Activated B cell treated with CpG ODN at 0.5 μM for 24 hours (primary cell): ENCODE measurements around the gene PDYN. TPM values are rescaled to one million over a fixed set of nuclear protein-coding genes. Genes with fewer than 3 reads are reported as not detected.

ENCODE experiments used
- ATAC-seq: fragments of 200-7000 bp; cut with Tn5 transposase; one replicate; pipeline ENCODE4 v1.10.0; 2021; ENCODE audit warnings: low read depth, mild to moderate bottlenecking, moderate library complexity
- CTCF ChIA-PET: fragments of 350-600 bp; sonication (Branson Sonifier 250); formaldehyde crosslinking; loops from one replicate; lab custom pipeline; 2021; ENCODE audit warnings: antibody characterized with exemption; lab: Charles Lee
- POLR2A ChIA-PET: fragments of 350-600 bp; sonication (Branson Sonifier 250); formaldehyde crosslinking; loops from one replicate; lab custom pipeline; 2021; ENCODE audit warnings: antibody characterized with exemption; lab: Charles Lee
- DNase-seq: peaks from one replicate; pipeline ENCODE4 v3.0.0; 2022
- H3K27ac Mint-ChIP-seq: one replicate; pipeline ENCODE4 v1.8.0; 2020; ENCODE audit warnings: mixed read lengths
- H3K27me3 Mint-ChIP-seq: one replicate; pipeline ENCODE4 v1.8.0; 2021; ENCODE audit warnings: mixed read lengths
- H3K36me3 Mint-ChIP-seq: one replicate; pipeline ENCODE4 v1.8.0; 2021; ENCODE audit warnings: low read depth, mixed read lengths
- H3K4me1 Mint-ChIP-seq: one replicate; pipeline ENCODE4 v1.8.0; 2021; ENCODE audit warnings: mixed read lengths
- H3K4me3 Mint-ChIP-seq: one replicate; pipeline ENCODE4 v1.8.0; 2020; ENCODE audit warnings: mild to moderate bottlenecking, mixed read lengths
- H3K9me3 Mint-ChIP-seq: one replicate; pipeline ENCODE4 v1.8.0; 2020; ENCODE audit warnings: mixed read lengths
- CTCF ChIP-seq: fragments of 200-600 bp; IDR thresholded peaks from one replicate; pipeline ENCODE4 v1.8.0; 2022; ENCODE audit warnings: antibody characterized with exemption, mild to moderate bottlenecking
- intact Hi-C: fragments of 100-400 bp; cut with micrococcal nuclease; formaldehyde crosslinking; loops from one replicate; pipeline ENCODE4 v1.15.1; 2024
- total RNA-seq: library from RNA; stranded (reverse); gene quantifications from 2 replicates; pipeline ENCODE4 v1.2.3, GENCODE V29; 2022

Gene PDYN
- total RNA-seq, 1 donor from 2014 or later: not detected

- ChIA-PET POLR2A (no interaction called here), CTCF (interaction anchor here (1.2 to 2.4 kb wide), 5 partner anchors 9 to 208 kb away, joined by 3 to 7 read pairs (median 5); no protein-coding TSS in a partner anchor)
- Mint-ChIP-seq H3K4me3 (no peak overlapping the region), H3K27me3 (no peaks in the 10 kb centered on the region), H3K9me3 (peaks cover 3% of the 10 kb centered on the region), H3K4me1 (peaks cover 17% of the 10 kb centered on the region), H3K36me3 (no peaks in the 10 kb centered on the region), H3K27ac (no peak overlapping the region)
- no peak for TF ChIP-seq CTCF
- ATAC-seq (no peak), DNase-seq (no peak)
- intact Hi-C loops: loop anchor here (2.0 kb wide), 1 partner anchor 129 kb away; no protein-coding TSS in a partner anchor
Measured at GRCh38 chr20:1964061-1964460, 29.8 kb downstream of the PDYN start.

GRCh38 chr20:1961374-1961773 lies 32.5 kb downstream of the PDYN start:
- ChIA-PET POLR2A (no interaction called here), CTCF (no interaction called here)
- Mint-ChIP-seq H3K27me3 (no peaks in the 10 kb centered on the region), H3K9me3 (peaks cover 3% of the 10 kb centered on the region), H3K4me1 (peaks cover 17% of the 10 kb centered on the region), H3K27ac (no peak overlapping the region), H3K4me3 (no peak overlapping the region), H3K36me3 (no peaks in the 10 kb centered on the region)
- ATAC-seq (no peak), DNase-seq (no peak)
- no peak for TF ChIP-seq CTCF
- intact Hi-C loops: no loop called here

DNA sequence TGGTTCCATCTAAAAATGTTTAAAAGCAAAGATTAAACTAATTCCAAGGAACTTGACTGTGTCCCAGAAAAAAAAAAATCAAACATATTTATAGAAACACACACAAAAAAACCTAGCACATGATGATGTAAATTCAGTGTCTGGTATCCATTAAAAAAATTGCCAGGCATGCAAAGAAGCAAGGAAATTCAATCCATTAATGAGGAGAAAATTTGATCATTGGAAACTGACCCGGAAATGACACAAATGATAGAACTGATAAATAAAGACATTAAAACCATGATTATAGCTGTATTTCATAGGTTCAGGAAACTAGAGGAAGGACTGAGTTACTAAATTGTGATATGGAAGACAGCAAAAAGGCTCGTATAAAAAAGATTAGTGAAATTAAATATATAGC lies 34.7 kb downstream of the PDYN start:
- peaks cover 3% of the 10 kb centered on the region for H3K9me3 Mint-ChIP-seq
- intact Hi-C loops: loop anchor here (10.0 kb wide), 1 partner anchor 564 kb away; the partner anchor contains the start of gene FKBP1A
- no peaks in the 10 kb centered on the region for H3K36me3 Mint-ChIP-seq
- no peak for ATAC-seq
- H3K27me3 Mint-ChIP-seq: no peaks in the 10 kb centered on the region
- TF ChIP-seq CTCF: no peak
- peaks cover 15% of the 10 kb centered on the region for H3K4me1 Mint-ChIP-seq
- DNase-seq: no peak
- ChIA-PET POLR2A (interaction anchor here (0.7 kb wide), 2 partner anchors 59 to 66 kb away, joined by 3 read pairs; no protein-coding TSS in a partner anchor), CTCF (no interaction called here)
- no peak overlapping the region for H3K4me3 Mint-ChIP-seq
- no peak overlapping the region for H3K27ac Mint-ChIP-seq

- no peaks in the 10 kb centered on the region for H3K27me3 Mint-ChIP-seq
- H3K4me1 Mint-ChIP-seq: peaks cover 23% of the 10 kb centered on the region
- intact Hi-C loops: loop anchor here (10.0 kb wide), 1 partner anchor 564 kb away; the partner anchor contains the start of gene FKBP1A
Measured at GRCh38 chr20:1958426-1958825, 35.4 kb downstream of the PDYN start.

More at GRCh38 chr20:1958426-1958825, 35.4 kb downstream of the PDYN start:
- no peak for TF ChIP-seq CTCF
- DNase-seq: no peak
- ChIA-PET POLR2A (interaction anchor here (0.7 kb wide), 2 partner anchors 58 to 66 kb away, joined by 3 read pairs; no protein-coding TSS in a partner anchor), CTCF (no interaction called here)
- H3K4me3 Mint-ChIP-seq: no peak overlapping the region
- peaks cover 3% of the 10 kb centered on the region for H3K9me3 Mint-ChIP-seq
- no peaks in the 10 kb centered on the region for H3K36me3 Mint-ChIP-seq
- H3K27ac Mint-ChIP-seq: no peak overlapping the region
- no peak for ATAC-seq
